HEK293T (cell line): ENCODE results near the gene KIAA1755.

Source experiments
- FOXA1 ChIP-seq: fragments of 450-650 bp; IDR thresholded peaks from 2 replicates; pipeline ENCODE4 v1.6.1; 2016; ENCODE audit warnings: mild to moderate bottlenecking
- FOXM1 ChIP-seq: fragments of 450-650 bp; IDR thresholded peaks from 2 replicates; pipeline ENCODE4 v1.6.1; 2017; ENCODE audit warnings: mild to moderate bottlenecking, borderline replicate concordance
- L3MBTL2 ChIP-seq: fragments of 450-650 bp; conservative IDR thresholded peaks from 2 replicates; pipeline ENCODE4 v1.6.1; 2016; ENCODE audit warnings: mild to moderate bottlenecking
- NFRKB ChIP-seq: fragments of 450-650 bp; IDR thresholded peaks from 2 replicates; pipeline ENCODE4 v1.6.1; 2016; ENCODE audit warnings: mild to moderate bottlenecking, moderate library complexity
- SP1 ChIP-seq: fragments of 450-650 bp; IDR thresholded peaks from 2 replicates; pipeline ENCODE4 v1.6.1; 2017
- SUZ12 ChIP-seq: fragments of 450-650 bp; IDR thresholded peaks from 2 replicates; pipeline ENCODE4 v1.6.1; 2016; ENCODE audit warnings: mild to moderate bottlenecking
- ZNF384 ChIP-seq: fragments of 450-650 bp; IDR thresholded peaks from 2 replicates; pipeline ENCODE4 v1.6.1; 2016

DNA sequence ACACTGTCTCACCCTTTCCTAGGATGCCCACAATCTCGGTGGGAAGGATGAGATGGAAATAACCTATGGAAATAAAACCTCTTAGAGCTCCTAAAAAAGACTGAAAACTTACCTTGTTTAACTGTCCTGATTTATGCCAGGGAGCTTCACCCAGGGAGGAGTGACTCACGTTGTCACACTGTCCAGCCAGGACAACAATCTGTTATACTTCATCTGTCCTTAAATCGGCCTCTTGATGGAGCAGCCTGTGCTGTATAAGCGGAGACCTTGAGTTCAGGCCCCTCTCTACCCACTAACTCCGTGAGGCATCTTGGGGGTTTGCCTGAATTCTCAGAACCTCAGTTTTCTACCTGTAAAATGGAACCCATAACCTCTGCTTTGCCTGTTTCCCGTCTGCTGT lies 9.2 kb upstream of the KIAA1755 start:
- no peak for TF ChIP-seq NFRKB
- no peak for TF ChIP-seq ZNF384
- no peak for TF ChIP-seq FOXA1
- no peak for TF ChIP-seq FOXM1
- TF ChIP-seq SUZ12, result no peak
- TF ChIP-seq SP1, result no peak
- no peak for TF ChIP-seq L3MBTL2
